ENCODE results near the gene KCND2.

DNA sequence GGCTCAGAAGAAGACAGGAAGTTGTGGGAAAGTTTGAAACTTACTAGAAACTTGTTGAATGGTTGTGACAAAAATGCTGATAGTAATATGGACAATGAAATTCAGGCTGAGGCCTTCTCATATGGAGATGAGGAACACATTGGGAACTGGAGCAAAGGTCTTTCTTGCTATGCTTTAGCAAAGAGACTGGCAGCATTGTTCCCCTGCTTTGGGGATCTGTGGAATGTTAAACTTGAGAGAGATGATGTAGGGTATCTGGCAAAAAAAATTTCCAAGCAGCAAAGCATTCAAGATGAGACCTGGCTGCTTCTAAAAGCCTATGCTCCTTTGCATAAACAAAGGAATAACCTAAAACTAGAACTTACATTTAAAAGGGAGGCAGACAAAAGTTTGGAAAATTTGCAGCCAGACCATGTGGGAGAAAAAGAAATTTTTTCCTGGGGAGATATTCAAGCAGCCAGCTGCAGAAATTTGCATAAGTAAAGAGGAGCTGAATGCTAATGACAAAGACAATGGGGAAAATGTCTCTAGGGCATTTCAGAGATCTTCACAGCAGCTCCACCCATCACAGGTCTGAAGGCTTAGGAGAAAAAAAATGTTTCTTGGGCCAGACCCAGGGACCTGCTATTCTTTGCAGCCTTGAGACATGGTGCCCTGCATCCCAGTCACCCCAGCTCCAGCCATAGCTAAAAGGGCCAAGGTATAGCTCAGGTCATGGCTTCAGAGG, 16.5 kb upstream of the KCND2 start:
- no peak for TF ChIP-seq RAD21 (IDR thresholded peaks at IDR 0.05; ENCODE audit: low read length)
- TF ChIP-seq FOXJ3 (CRISPR knock-in tag; IDR thresholded peaks at IDR 0.05): no peak
